ES-I3 (cell line): ENCODE data around the gene SLC8A1.
"Not testable (repeated sequence)": the region's sequence is repeated elsewhere in the genome, so short reads cannot be mapped to it uniquely, and the experiment has no call there.

ENCODE experiments used
- H3K36me3 ChIP-seq: 2 replicates; pipeline ENCODE4 v1.6.1; 2013; ENCODE audit warnings: mild to moderate bottlenecking, low read length, control low read depth, moderate library complexity; ENCODE audit not compliant: insufficient read depth
- H3K4me1 ChIP-seq: 2 replicates; pipeline ENCODE4 v1.6.1; 2013; ENCODE audit warnings: mild to moderate bottlenecking, control low read depth, low read length; ENCODE audit not compliant: insufficient read depth
- H3K9ac ChIP-seq: 2 replicates; pipeline ENCODE4 v1.6.1; 2013; ENCODE audit warnings: low read depth, mild to moderate bottlenecking, low read length, moderate library complexity
- H3K9me3 ChIP-seq: 2 replicates; pipeline ENCODE4 v1.6.1; 2013; ENCODE audit warnings: mild to moderate bottlenecking, low read length, moderate library complexity; ENCODE audit not compliant: control insufficient read depth, insufficient read depth

SLC8A1 gene

GRCh38 chr2:40096360-40096759, 355.5 kb downstream of the SLC8A1 start:
- Histone ChIP-seq H3K9ac (no peak overlapping the region), H3K9me3 (no peaks in the 10 kb centered on the region)

DNA sequence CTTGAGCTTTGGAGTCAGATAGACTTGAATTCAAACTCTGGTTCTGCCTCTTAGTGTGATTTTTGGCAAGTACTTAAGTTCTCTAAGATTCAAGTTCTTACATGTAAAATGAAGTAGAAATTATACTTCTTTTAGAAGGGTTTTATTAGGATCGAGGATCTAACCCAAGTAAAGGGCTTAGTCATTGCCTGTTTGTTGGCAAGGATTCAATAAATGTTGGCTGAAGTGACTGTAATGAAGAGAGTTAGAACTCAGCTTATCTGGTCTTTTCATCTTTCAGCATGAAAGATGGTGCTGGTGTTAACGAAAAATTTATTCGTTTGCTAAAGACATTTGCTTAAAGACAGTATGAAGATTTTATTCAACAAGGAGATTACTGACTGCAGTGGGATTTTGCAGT, 356.9 kb downstream of the SLC8A1 start:
- Histone ChIP-seq H3K9me3 (no peaks in the 10 kb centered on the region), H3K9ac (no peak overlapping the region), H3K36me3 (no peaks in the 10 kb centered on the region), H3K4me1 (no peaks in the 10 kb centered on the region)

More at GRCh38 chr2:40096360-40096759, 355.5 kb downstream of the SLC8A1 start:
- no peaks in the 10 kb centered on the region for H3K36me3 ChIP-seq
- no peaks in the 10 kb centered on the region; the same call in 1 of the 2 replicates for H3K4me1 ChIP-seq

DNA sequence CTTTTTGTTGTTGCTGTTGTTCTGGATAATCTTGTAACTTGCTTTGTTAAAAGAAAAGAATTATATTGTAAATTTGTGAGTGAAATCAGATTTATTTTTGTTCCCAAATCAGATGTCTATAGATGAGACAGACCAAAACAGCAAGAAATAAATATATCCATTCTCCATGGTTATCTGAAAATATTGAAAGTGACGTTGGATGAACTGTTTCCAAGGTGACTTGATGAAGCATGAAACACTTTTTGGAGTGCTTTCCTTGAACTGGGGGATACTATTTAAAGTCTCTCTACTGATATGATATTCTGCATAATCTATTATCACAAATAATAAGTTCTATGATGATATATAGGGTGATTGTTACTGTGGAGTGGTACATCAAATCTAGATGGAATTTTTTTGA, 357.4 kb downstream of the SLC8A1 start:
- H3K4me1 ChIP-seq: no peaks in the 10 kb centered on the region
- no peaks in the 10 kb centered on the region for H3K9me3 ChIP-seq
- no peak overlapping the region for H3K9ac ChIP-seq
- no peaks in the 10 kb centered on the region for H3K36me3 ChIP-seq

DNA sequence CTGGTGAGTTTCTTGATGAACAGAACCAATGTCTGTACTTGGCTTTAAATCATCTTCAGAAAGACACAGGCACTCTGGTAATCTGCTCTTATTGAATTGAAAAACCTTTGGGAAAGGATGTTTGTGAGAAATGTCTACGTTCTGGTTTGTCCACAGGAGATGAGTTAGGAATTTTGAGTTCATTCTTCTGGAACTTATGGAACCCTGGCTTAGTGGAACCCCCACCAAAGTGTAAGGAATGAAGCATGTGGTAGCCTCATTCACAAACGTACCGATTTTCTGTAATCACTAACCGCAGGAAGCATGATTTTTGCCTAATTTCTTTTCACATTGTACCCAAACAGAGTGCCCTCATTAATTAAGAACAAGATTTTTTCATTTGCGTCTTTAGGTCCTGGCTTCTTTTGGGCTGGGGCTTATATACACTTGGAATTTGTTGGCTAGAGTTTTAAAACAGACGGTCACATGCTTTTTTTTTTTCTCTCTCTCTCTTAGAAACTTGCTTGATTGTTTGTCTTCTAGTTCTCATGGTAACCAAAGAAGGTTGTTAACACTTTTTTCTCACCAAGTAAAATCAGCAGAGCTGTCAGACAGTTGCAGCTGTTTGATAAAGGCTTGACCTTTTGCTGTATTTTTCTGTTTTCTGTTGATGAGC, 358.7 kb downstream of the SLC8A1 start:
- H3K9me3 ChIP-seq: no peaks in the 10 kb centered on the region
- H3K36me3 ChIP-seq: no peaks in the 10 kb centered on the region
- H3K4me1 ChIP-seq: no peaks in the 10 kb centered on the region
- H3K9ac ChIP-seq: no peak overlapping the region

DNA sequence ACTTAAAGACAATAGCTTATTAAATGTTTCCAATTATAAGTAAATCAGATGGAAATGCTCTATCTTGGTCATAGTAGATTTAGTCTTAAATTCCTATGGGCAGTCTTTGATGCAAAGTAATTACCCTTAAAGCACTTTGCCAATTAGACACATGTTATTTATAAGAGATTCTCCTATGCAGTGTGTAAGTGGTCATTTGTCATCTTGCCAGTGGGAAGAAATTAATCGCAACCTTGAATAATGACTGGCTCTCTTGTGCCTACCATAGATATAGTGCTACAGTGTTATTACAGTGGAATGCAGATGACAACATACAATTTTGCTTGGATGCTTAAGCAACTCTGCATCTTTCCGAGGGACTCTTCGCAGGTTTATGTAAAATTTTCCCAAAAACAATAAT, 361.8 kb downstream of the SLC8A1 start:
- Histone ChIP-seq H3K4me1 (no peaks in the 10 kb centered on the region), H3K36me3 (no peaks in the 10 kb centered on the region), H3K9ac (no peak overlapping the region), H3K9me3 (no peaks in the 10 kb centered on the region)

DNA sequence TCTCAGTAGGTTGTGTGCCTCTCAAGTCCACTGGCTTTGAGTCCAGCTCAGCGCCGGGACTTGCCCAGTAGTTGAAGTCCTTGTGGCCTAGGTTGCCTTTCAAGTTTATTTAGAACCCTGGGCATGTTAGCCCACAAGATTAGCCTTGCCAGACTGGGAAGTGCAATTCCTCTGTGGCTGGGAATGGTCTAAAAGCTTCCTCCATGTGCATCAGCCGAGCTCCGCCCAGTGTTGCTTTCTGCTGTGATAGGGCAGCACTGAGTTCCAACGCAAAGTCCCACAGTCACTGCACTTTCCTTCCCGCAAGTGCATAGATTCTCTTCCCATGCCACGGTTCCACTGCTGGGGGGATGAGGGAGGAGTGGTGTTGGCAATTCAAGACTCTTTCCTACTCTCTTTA, 364.0 kb downstream of the SLC8A1 start:
- Histone ChIP-seq H3K36me3 (no peaks in the 10 kb centered on the region), H3K4me1 (no peaks in the 10 kb centered on the region), H3K9me3 (no peaks in the 10 kb centered on the region), H3K9ac (no peak overlapping the region)

- H3K9ac ChIP-seq: no peak overlapping the region
- no peaks in the 10 kb centered on the region for H3K4me1 ChIP-seq
- H3K9me3 ChIP-seq: no peaks in the 10 kb centered on the region
- H3K36me3 ChIP-seq: no peaks in the 10 kb centered on the region
Measured at GRCh38 chr2:40087434-40087833, 364.5 kb downstream of the SLC8A1 start.

DNA sequence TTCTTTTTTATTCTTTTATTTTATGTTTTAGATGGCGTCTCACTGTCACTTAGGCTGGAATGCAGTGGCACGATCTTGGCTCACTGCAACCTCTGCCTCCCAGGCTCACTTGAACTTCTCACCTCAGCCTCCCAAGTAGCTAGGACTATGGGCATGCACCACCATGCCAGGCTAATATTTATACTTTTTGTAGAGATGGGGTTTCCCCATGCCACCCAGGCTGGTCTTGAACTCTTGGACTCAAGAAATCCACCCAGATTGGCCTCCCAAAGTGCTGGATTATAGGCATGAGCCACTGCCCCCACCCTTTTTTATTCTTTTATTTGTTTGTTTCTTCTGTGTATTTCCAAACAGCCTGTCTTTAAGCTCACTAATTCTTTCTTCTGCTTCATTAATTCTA, 366.1 kb downstream of the SLC8A1 start:
- Histone ChIP-seq H3K36me3 (no peaks in the 10 kb centered on the region), H3K9ac (no peak overlapping the region), H3K9me3 (no peaks in the 10 kb centered on the region), H3K4me1 (no peaks in the 10 kb centered on the region)

DNA sequence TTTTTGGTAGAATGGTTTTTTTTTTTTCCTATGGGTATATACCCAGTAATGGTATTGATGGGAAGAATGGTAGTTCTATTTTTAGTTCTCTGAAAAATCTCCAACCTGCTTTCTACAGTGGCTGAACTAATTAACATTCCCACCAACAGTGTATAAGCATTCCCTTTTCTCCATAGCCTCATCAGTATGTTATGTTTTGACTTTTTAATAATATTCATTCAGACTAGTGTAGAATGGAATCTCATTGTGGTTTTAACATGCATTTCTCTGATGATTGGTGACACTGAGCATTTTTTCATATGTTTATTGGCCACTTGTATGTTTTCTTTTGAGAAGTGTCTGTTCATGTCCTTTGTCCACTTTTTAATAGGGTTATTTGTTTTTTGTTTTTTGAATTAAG, 378.6 kb downstream of the SLC8A1 start:
- H3K9ac ChIP-seq, H3K4me1 ChIP-seq, H3K36me3 ChIP-seq, H3K9me3 ChIP-seq: not testable (repeated sequence)

DNA sequence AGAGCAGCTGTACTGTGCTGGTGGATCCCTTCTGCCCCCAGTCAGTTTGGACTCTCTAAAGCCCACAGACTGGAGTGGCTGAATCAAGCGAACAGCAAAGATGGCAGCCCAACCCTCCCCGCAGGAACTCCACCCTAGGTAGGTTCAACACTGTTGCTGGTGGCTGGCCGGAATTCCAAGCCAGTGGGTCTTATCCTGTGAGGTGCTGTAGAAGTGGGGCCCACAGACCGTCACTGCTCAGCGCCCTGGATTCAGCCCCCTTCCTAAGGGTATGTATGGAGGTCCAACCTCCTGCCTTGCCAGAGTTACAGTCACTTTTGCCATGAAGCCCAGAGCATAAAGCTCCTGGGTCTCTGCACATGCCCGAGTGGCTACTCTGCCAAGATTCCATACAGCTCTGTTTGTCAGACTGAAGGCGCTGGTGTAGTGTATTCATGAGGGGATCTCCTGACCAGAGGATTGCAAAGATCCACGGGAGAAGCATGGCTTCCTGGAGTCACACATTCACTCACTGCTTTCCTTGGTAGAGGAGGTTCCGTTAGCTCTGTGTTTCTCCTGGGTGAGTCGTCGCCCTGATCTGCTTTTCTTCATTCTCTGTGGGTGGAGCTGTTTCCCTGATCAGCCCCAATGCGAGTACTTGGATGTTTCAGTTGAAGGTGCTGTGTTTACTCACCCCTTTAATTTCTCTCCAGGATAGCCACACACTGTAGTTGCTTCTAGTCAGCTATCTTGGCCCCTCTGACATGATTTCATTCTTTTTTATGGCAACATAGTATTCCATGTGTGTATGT, 379.3 kb downstream of the SLC8A1 start:
- H3K9me3 ChIP-seq: no peaks in the 10 kb centered on the region
- H3K4me1 ChIP-seq: no peaks in the 10 kb centered on the region
- H3K9ac ChIP-seq: no peak overlapping the region
- H3K36me3 ChIP-seq: no peaks in the 10 kb centered on the region

DNA sequence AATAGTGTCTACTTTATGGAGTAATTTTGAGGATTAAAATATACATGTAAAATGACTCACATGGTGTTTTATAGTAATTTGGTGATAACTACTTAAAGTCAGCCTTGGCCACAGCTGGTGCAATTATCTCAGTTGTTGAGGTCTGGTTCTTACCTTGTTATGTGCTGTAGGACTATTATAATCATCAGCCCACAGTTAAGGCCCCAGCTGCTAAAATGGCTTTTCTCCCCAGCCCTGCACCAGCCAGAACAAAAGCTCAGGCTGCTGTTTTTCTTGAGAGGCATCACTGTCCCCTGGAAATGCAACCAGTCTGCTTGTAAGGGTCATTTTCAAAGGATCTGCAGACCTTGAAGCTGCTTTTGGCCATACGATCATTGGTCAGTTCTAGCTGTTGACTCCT, 389.5 kb downstream of the SLC8A1 start:
- Histone ChIP-seq H3K9me3 (no peaks in the 10 kb centered on the region; the same call in 1 of the 2 replicates), H3K4me1 (no peaks in the 10 kb centered on the region), H3K36me3 (no peaks in the 10 kb centered on the region), H3K9ac (no peak overlapping the region)

- no peak overlapping the region for H3K9ac ChIP-seq
- no peaks in the 10 kb centered on the region for H3K9me3 ChIP-seq
- H3K36me3 ChIP-seq: no peaks in the 10 kb centered on the region
- H3K4me1 ChIP-seq: no peaks in the 10 kb centered on the region
Measured at GRCh38 chr2:40049781-40050180, 402.1 kb downstream of the SLC8A1 start.

DNA sequence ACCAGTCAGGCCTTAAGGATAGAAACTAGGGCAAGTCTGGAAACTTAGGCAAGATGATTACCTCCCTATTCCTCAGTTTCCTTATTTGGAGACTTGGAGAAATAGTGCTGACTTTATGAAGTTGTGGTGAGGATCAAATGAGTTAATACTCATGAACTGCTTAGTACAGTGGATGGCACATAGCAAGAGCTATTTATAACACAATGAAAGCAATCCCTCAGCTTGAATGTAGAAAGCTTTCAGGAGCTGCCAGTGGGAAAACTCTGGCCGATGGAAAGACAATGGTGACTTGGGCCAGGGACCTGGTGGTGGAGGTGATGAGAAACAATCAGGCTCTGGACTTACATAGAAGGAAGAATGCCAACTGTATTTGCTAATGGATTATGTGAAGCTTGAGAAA, 403.4 kb downstream of the SLC8A1 start:
- Histone ChIP-seq H3K9ac (no peak overlapping the region), H3K4me1 (no peaks in the 10 kb centered on the region), H3K36me3 (no peaks in the 10 kb centered on the region), H3K9me3 (no peaks in the 10 kb centered on the region)

DNA sequence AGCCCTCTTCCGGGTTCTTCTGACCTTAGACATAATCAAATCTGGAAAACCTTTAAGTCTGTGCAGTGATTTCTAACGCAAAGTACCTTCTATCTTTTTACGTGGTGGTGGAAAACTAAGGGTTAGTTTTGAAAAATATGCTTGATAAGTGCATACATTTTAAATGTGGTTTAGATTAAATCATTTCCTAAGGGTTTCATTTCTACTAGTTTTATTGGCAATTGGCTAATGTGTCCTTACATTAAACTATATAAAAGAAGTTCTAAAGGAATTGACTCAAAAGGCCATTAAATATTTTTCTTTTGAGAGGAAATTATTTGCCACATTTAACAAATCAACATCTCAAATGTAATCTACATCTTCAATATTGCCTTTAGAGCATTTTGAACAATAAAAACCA, 404.5 kb downstream of the SLC8A1 start:
- H3K36me3 ChIP-seq: no peaks in the 10 kb centered on the region
- H3K4me1 ChIP-seq: no peaks in the 10 kb centered on the region
- no peak overlapping the region for H3K9ac ChIP-seq
- H3K9me3 ChIP-seq: no peaks in the 10 kb centered on the region
